ENCODE data around the gene THADA.

DNA sequence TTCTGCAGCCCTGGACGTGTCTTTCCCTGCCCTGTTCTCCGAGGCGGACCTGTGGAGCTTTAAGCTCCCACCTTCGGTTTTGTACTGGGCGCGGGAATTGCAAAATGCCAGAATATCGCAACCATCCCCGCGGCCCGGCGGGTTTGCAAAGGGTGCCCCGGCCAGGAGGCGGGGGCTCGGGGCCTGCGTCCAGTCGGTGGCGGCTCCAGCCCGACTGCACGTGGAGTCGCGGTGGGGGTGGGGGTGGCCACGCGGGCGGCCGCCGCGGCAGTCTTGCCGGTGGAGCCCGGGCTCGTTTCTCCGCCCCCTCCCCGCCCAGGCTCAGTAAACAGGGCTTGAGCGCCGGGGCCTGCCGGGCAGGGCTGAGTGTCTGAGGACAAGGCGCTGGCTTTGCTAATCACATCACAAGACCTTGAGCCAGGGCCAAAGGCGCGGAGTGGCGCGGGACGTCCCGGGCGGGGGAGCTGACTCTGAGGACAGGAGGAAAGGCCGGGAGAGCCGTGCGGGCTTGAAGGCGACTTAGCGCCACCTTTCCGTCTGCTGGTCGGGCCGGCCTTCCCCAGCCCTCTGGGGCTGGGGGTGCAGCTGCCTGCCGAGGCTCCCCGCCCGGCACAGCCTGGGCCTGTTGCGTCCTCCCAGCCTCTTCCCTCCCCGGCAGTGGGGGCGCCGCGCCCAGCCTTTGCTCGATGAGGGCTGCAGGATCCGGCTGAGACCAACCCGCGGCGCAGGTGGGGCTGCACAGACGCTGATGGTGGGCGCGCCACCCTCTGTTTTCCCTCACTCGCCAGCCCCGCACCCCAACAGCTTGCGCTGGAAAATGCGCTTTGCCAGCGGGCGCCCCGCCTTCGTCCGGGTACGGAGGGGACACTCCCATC lies 368.6 kb downstream of the THADA start:
- TF ChIP-seq EZH2phosphoT487 (IDR thresholded peaks at IDR 0.05) (no peak), EZH2 (IDR thresholded peaks at IDR 0.05) (no peak)
- TF ChIP-seq, protein P1, sequence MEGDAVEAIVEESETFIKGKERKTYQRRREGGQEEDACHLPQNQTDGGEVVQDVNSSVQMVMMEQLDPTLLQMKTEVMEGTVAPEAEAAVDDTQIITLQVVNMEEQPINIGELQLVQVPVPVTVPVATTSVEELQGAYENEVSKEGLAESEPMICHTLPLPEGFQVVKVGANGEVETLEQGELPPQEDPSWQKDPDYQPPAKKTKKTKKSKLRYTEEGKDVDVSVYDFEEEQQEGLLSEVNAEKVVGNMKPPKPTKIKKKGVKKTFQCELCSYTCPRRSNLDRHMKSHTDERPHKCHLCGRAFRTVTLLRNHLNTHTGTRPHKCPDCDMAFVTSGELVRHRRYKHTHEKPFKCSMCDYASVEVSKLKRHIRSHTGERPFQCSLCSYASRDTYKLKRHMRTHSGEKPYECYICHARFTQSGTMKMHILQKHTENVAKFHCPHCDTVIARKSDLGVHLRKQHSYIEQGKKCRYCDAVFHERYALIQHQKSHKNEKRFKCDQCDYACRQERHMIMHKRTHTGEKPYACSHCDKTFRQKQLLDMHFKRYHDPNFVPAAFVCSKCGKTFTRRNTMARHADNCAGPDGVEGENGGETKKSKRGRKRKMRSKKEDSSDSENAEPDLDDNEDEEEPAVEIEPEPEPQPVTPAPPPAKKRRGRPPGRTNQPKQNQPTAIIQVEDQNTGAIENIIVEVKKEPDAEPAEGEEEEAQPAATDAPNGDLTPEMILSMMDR (IDR thresholded peaks at IDR 0.05): peak; percentile 40

Data from neural progenitor cell (in vitro differentiated cells).